HG02938 (cell line): ENCODE measurements around the gene GNGT2.
A peak's percentile ranks its signal among the peaks of the same experiment; 100 is the strongest.
"Not testable (repeated sequence)": the region's sequence is repeated elsewhere in the genome, so short reads cannot be mapped to it uniquely, and the experiment has no call there.

Source experiments
- ATAC-seq: cut with Tn5 transposase; IDR thresholded peaks from one replicate; pipeline ENCODE4 v1.9.1; 2021; ENCODE audit warnings: mild to moderate bottlenecking, moderate library complexity; ENCODE audit not compliant: unreplicated experiment

GNGT2 gene

DNA sequence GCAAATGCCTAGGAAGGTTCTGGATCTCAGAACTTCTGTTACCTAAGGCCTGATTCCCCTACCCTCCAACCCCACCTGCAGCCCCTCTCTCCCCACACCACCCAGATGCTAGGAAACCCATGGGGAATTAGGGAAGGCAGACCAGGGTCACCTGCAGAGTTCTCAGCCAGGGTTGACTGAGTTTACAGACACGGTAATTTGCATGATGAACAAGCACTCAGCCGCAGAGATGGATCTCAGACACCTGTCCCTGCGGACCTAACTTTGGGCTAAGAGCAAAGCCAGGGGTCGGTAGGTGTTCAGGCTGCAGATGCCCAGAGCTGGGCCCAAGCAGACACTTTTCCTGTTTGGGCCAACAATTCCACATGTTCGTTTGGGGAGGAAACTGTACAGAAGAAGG is 3.0 kb upstream of the GNGT2 start:
- ATAC-seq: no peak

DNA sequence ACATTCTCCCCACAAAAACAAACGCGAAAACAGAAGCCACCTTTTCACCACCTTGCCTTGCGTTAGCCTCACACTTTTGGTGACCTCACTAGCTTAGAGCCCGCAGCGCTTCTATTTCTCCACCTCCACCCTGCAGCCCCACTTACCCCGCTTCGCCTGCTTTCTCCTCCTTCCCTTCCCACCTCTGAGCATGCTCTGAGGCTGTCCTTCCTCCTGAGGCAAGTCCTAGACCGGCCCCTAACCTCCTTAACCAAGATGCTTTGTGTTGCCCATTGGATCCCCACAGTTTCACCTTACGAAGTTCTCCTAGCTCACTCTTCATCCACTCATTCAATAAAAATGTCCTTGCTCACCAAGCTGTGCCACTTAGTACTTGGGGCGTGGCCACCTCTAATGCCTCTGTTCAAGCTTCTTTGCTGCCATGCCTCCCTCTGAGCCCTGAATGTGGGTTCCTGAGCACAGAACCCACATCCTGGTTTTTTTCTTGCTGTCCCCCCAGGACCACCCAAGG is 1.3 kb downstream of the GNGT2 start:
- no peak for ATAC-seq

DNA sequence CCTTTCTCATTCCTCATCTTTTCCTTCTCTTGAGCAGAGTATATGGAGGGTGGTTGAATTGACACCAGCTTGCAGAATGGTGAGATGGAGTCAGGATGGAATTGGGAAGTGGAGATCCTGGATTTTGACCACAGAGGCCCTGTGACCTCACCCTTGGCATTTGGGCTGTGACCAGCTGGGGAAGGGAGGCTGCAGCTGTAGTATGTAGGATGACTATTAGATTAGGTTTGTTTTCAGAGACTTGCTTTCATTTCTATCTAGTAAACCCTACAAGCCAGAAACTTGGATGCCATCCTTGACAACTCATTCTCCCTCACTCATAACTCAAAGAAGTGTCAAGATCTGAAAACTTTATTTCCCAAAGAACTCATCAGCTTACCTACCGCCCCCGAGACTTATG is 5.9 kb downstream of the GNGT2 start:
- no peak for ATAC-seq

DNA sequence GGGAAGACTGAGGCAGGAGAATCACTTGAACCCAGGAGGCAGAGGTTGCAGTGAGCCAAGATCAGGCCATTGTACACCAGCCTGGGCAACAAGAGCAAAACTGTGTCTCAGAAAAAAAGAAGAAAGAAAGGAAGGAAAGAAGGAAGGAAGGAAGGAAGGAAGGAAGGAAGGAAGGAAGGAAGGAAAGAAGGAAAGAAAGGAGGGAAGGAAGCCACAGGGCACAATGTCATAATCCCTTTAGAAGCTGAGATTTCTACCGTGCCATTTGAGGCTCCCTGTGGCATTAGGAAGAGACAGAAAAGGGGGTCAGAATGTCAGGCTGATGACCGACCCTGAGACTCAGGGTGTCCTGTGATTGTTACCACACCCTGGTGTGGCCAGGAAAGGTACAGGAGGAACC is 6.6 kb downstream of the GNGT2 start:
- ATAC-seq: no peak

DNA sequence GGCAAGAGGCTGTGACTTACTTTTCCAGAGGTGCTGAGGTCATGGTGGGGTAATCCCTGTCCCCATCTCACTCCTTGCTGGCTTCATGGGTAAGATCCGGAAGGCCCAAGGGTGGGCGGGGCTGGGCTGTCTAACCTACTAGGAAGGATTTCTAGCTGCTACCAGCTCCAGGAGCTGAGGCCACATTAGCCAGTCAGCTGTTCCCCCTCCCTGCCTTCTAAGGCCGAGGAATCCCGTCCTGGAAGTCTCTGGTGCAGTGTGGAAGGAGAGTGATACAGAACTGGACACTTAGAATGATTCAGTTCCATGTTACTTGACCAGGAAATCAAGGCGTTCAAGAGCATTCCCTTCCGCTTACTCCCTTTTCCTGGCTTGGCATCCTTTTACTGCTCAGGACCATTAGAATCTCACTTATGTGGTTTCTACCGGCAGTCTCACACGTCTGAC is 8.9 kb downstream of the GNGT2 start:
- no peak for ATAC-seq

DNA sequence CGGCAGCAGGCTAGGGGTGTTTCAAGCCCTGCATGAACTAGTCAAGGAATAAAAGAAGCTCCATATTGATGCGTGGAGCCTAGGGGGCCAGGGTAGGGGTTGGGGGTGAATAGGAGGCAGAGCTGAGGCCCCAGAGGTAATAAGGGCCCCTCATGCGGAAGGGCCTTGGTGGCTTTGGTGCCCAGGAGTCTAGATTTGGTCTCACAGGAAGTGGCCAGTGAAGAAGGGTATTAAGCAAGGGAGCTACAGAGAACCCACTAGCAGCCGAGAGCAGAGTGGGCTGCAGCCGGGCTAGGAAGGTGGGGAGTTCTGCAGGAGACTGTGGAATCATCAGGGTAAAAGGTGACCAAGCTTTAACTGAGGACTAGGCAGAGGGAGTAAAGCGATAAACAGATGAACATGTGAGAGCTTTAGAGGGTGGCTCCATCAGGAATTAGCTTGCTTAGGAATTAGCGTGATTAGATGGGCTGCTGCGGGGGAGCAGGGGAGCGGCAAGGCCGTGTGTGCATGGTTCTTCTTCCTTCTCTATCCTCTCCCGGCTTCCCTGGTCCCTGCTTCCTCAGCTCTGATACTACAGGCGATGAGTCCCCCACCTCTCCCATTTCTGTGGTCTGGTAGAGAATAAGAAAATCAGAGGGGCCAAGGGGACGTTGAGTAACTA is 9.8 kb downstream of the GNGT2 start:
- no peak for ATAC-seq

DNA sequence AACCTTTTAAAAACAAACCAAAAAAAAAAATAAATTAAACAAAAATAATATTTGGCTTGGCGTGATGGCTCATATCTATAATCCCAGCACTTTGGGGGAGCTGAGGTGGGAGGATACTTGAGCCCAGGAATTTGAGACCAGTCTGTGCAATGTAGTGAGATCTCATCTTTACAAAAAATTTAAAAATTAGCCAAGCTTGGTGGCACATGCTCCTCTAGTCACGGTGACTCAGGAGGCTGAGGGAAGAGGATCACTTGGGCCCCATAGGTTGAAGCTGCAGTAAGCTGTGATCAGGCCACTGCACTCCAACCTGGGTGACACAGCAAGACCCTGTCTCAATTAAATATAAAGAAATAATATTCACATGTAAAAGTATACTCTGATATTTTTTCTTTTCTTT is 12.2 kb downstream of the GNGT2 start:
- no peak for ATAC-seq

DNA sequence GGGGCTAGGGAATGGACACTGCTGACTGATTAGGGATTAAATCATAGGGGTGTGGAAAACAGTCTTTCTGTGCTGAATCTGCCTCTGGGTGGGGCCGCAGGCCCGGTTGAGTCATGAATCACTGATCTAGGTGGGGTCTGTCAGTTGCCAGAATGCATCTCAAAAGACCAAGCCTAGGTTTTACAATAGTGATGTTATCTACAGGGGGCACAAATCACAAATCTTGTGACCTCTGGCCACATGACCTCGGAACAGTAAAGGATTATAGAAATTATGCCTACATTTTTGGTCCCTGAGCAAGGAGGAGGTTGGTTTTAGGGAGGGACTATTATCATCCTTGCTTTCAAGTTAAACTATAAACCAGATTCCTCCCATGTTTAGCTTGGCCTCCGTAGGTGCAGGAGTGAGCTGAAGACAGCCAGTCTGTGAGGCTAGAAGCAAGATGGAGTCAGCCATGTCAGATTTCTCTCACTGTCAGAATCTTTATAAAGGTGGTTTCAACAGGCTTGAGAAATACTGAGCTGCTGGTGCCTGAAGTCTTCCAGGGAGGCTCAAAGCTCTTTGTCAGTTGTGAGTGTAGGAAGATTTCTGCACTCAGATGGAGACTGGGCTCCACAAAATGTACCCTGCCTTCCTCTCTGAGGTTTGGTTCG is 12.9 kb downstream of the GNGT2 start:
- no peak for ATAC-seq

DNA sequence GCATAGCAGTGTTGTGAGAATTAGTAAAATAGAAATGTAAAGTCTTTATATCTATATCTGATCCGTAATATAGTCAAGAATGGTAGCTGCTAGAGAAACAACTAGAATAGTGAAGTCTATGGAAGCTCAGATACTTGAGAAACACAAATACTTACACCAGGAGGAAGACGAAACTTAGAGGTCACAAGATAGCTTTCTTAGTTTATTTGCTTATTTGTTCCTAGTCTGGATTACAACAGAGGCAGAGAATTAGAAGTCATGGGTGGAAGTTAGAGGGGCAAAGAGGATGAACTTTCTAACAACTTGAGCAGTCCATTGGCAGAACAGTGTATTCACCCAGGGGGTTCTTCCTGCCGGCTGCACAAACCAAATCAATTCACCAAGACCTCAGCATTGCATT is 13.9 kb downstream of the GNGT2 start:
- no peak for ATAC-seq

DNA sequence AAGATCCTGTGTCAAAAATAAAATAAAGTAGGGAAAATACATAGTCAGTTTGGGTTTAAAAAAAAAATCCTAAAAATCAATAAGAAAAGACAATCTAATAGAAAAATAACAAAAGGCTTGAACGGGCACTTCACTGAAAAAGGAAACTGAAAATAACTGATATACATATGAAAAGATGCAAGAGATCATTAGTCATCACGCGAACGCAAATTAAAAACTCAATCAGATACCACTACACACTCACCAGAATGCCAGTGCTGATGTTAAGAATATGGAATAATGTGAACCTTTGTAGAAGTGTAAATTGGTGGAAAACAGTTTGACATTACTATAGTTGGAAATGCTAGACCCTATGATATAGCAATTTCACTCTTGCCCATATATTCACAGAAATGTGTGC is 14.6 kb downstream of the GNGT2 start:
- ATAC-seq: no peak

DNA sequence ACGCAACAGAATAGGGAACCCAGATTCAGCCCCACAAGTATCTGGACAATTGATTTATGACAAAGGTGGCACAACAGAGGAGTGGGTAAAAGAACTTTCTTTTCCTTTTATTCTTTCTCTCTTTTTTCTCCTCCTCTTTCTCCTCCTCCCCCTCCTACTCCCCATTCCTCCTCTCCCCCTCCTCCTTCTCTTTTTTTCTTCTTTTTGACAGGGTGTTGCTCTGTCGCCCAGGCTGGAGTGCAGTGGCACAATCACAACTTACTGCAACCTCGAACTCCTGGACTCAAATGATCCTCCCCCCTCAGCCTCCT is 16.1 kb downstream of the GNGT2 start:
- ATAC-seq: no peak

DNA sequence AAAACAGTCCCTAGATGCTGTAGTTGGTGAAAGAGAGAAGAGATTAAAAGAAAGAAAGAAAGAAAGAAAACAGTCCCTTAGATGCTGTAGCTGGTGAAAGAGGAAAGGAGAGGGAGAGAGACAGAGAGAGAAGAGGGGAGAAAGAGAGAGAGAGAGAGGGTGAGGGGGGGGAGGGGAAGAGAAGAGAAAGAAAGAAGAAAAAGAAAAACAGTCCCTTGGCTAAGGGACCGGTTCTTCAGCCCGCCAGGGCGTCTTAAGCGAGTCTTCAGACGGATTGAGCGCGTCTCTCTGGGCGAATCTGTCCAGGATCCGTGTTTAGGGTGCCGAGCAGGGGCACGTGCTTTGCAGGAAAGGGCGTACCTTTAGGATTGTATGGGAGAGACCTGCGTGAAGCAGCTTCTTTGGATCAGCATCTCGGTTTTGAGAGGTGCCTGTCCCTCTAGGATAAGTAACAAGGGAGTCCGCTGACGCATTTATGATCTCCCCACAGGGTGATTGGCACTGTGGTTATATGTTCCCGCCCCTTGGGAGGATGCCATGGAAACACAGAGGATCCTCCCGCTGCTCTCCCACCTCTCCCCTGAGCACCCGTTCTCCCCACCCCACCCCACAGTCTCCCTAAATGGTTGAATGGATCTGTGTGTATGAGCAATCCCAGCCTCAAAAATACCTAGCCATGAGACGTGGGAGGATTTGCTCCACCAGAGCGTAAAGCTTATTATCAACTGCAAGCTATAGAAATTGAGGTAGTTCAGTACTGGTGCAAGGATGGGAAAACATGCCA is 16.7 kb downstream of the GNGT2 start:
- no peak for ATAC-seq

DNA sequence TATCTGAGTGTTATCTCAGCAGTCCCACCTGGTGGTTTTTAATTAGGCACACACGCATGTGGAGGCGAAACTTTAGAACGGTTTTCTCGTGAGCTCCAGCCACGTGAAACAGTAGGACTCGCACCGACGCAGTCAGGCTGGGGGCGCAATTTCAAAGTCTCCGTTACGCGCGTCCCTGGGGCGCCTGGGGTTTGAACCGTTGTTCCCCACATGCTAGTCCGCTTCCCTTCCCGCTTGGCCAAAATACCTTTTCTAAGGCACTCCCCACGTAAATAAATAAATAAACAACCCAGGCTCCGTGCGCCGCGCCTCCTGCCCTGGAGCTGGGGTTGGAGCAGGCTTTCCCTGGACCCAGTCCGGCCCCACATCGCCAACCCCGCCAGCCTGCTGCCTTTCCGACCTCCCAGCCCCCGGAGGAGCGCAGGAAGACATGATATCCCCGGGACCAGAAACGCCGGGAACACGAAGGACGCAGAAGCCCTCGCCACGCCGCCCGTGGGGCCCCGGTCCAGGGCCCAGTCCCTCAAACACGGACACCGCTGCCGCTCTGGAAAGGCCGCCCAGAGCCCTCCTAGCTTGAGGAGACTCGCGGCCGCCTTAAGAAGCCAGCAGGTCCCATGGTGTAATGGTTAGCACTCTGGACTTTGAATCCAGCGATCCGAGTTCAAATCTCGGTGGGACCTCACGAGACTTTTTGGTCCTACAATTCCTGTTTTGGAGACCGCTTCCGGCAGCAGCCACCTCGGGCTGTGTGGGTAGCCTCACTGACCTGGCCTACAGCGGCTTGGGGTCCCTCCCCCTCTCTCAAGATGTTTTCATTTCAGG is 18.2 kb downstream of the GNGT2 start:
- ATAC-seq: peak; percentile 31

DNA sequence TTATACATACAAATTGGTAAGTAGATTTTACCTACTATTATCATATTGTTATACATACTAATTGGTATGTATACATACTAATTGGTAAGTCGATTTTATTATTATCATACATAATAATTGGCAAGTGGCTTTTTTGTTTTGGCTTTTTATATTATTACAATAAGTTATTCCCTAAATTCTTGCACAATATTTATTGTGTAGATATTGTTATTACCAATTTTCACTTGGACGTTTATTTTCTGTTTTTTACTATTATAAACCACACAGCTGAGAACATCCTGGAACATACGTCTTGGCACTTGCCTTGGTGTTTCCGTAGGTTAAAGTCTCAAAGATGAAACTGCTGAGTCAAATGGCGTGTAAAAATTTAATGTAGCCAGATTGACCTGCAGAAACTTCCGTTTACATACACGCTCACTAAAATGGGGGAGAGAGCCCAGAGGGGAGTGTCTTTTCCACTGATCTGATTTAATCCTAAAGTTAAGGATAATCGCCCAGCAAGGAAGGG is 18.9 kb downstream of the GNGT2 start:
- ATAC-seq: peak; percentile 11

DNA sequence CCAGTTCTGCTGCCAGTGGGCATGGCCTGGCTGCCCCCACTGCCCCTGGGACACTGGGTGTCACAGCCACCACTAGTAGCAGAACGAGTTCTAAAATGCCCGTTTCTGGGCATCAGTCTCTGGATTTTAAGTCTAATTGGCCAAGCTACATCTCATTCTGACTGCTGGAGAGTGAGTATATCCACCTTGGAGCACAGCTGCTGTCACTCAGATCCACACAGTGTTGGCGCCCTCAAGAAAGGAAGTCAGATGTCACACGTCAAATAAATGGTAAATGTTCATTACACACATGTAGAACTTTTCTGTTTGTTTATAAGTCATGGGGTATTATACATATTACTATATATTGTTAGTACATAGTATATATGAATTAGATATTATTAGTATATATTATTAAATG is 19.4 kb downstream of the GNGT2 start:
- no peak for ATAC-seq

DNA sequence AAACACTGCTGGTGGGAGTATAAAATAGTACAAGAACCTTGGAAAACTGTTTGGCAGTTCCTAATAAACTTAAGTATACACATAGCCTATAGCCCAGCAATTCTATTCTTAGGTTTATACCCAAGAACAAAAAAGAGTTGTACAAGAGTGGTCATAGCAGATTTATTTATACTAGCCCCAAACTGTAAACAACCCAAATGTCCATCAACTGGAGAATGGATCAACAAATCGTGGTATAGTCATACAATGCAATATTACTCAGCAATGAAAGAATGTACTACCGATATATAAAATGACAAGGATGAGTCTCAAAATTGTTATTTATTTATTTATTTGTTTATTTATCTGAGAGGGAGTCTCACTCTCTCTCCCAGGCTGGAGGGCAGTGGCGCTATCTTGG is 23.1 kb downstream of the GNGT2 start:
- ATAC-seq: no peak

DNA sequence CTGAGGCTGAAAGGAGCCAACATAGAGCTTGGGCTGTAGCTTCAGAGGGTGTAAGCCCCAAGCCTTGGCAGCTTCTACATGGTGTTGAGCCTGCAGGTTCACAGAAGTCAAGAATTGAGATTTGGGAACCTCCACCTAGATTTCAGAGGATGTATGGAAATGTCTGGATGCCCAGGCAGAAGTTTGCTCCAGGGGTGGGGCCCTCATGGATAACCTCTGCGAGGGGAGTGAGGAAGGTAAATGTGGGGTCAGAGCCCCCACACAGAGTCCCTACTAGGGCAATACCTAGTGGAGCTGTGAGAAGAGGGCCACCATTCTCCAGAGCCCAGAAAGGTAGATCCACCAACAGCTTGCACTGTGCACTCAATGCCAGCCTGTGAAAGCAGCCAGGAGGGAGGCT is 25.0 kb downstream of the GNGT2 start:
- not testable (repeated sequence) for ATAC-seq

DNA sequence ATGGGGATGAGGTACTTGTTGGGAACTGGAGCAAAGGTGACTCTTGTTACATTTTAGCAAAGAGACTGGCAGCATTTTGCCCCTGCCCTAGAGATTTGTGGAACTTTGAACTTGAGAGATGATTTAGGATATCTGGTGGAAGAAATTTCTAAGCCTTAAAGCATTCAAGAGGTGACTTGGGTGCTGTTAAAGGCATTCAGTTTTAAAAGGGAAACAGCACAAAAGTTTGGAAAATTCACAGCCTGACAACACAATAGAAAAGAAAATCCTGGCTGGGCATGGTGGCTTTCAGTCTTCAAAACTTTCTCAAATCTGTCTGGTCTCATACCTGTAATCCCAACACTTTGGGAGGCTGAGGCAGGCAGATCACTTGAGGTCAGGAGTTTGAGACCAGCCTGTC is 25.9 kb downstream of the GNGT2 start:
- ATAC-seq: not testable (repeated sequence)

DNA sequence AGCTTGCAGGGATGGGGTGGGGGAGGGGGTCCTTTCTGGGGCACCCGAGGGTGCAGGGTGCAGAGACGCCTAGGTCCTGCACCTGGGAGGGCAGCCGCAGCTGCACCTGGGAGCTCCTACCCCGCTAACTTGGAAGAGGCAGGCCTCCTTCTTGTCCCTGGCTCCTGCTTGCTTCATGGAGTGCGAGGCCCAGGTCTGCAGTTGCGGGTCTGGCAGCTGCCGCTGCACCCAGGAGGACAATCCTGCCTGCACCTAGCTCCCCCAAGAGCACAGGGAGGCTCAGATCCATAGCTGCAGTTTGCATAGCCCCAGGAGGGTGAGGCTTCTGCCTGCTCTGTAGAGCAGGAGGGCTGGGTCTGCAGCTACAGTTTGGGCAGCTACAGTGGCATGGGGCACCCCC is 26.6 kb downstream of the GNGT2 start:
- no peak for ATAC-seq

DNA sequence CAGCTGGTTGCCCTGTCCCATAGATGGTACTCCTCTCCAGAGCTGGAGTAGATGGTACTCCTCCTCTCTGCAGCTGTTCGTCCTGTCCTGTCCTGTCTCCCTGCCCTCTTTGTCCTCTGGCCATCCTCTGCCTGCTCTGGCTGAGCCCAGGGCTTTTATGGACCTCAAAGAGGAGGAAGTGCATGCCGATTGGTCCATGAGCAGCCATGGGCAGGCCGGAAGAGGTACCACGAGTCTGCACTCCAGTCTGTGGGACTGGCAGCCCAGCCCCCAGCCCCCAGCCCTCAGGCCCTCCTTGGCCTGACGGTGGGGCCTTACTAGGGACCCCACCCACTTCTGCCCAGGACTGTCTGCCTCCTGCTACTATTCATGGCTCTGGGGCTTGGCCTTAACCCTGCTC is 27.0 kb downstream of the GNGT2 start:
- ATAC-seq: no peak

DNA sequence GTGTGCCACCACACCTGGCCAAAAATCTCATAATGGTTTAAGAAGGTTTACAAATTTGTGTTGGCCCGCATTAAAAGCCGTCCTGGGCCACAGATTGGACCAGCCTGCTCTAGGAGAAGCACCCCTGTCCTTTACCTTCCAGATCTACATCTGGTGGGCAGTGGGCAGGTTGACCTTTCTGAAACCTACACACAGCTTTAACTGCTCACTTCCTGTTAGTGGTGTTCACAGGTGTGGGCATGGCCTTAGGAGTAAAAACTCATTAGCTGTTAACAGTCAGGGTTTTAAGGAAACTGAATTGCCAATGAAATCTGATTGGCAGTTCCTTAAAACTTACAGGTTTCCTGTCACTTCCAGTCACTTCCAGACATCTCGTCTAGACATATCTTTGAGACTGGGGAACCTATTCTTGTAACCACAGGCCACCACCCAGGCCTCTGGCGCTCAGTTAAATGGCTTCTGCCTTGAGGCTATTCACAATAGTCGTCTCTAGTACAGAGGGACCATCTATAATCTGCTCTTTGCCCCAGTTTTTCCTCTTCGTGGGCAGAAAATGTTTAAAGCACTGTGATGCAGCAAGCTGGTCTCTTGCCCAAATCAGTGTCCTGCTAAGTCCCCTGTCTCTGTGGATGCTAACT is 29.3 kb downstream of the GNGT2 start:
- no peak for ATAC-seq
